NB4 (cell line): ENCODE results near the gene BHLHA9.

Source experiments
- DNase-seq: peaks from one replicate; pipeline ENCODE4 v3.0.0; 2010; ENCODE audit warnings: low read depth
- H3K4me3 ChIP-seq: one replicate; pipeline ENCODE4 v1.5.1; 2011; ENCODE audit warnings: mild to moderate bottlenecking, low read depth, low read length, moderate library complexity
- MYC ChIP-seq: IDR thresholded peaks from 2 replicates; pipeline ENCODE4 v1.6.1; 2011; ENCODE audit warnings: low read depth, low read length
- POLR2A ChIP-seq: IDR thresholded peaks from 2 replicates; pipeline ENCODE4 v1.6.1; 2011; ENCODE audit warnings: mild to moderate bottlenecking; ENCODE audit not compliant: insufficient read length; ENCODE audit errors: extremely low read depth
- TF ChIP-seq, protein P1 (sequence below): IDR thresholded peaks from one replicate; pipeline ENCODE4 v1.5.1; 2012; ENCODE audit warnings: low read depth, low read length
- TF ChIP-seq, protein P2 (sequence below): IDR thresholded peaks from 2 replicates; pipeline ENCODE4 v1.6.1; 2011; ENCODE audit warnings: low read depth, low read length

Gene BHLHA9

DNA sequence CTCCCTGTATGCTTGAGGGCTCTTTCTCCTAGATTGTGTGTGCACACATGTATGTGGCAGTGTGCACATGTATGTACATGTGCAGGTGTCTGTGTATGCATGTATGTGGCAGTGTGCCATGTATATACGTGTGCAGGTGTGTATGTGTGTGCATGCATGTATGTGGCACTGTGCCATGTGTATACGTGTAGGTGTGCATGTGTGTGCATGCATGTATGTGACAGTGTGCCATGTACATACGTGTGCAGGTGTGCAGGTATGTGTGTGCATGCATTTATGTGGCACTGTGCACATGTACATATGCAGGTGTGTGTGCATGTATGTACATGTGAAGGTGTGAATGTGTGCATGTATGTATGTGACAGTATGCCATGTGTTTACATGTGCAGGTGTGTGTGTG, 43.9 kb upstream of the BHLHA9 start:
- no peak for DNase-seq
- TF ChIP-seq MYC (no peak), POLR2A (no peak)
- TF ChIP-seq, protein P1, sequence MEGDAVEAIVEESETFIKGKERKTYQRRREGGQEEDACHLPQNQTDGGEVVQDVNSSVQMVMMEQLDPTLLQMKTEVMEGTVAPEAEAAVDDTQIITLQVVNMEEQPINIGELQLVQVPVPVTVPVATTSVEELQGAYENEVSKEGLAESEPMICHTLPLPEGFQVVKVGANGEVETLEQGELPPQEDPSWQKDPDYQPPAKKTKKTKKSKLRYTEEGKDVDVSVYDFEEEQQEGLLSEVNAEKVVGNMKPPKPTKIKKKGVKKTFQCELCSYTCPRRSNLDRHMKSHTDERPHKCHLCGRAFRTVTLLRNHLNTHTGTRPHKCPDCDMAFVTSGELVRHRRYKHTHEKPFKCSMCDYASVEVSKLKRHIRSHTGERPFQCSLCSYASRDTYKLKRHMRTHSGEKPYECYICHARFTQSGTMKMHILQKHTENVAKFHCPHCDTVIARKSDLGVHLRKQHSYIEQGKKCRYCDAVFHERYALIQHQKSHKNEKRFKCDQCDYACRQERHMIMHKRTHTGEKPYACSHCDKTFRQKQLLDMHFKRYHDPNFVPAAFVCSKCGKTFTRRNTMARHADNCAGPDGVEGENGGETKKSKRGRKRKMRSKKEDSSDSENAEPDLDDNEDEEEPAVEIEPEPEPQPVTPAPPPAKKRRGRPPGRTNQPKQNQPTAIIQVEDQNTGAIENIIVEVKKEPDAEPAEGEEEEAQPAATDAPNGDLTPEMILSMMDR = no peak
- TF ChIP-seq, protein P2, sequence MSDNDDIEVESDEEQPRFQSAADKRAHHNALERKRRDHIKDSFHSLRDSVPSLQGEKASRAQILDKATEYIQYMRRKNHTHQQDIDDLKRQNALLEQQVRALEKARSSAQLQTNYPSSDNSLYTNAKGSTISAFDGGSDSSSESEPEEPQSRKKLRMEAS = no peak
- no peak overlapping the region for H3K4me3 ChIP-seq

DNA sequence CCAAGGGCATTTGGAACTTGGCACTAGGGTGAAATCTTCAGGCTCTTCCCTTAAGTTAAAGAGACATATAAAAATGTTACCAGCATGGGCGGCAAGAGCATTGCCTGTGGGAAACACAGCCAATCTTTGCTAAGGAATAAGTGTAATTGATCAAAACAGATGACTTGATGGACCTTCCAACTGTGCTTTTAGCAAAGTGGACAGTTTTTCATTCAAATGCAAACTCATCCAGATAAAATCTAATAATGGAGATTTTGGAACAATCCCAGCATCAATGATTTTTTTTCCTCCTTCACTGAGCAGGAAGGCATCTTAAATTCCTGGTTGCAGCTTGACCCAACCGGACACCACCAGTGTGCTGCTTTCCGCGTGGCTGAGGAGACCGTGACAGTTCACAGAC, 42.9 kb upstream of the BHLHA9 start:
- TF ChIP-seq, protein P1 = no peak
- TF ChIP-seq, protein P2 = no peak
- no peak for TF ChIP-seq MYC
- TF ChIP-seq POLR2A = no peak
- DNase-seq = no peak
- H3K4me3 ChIP-seq = peak overlapping the region; percentile 67

DNA sequence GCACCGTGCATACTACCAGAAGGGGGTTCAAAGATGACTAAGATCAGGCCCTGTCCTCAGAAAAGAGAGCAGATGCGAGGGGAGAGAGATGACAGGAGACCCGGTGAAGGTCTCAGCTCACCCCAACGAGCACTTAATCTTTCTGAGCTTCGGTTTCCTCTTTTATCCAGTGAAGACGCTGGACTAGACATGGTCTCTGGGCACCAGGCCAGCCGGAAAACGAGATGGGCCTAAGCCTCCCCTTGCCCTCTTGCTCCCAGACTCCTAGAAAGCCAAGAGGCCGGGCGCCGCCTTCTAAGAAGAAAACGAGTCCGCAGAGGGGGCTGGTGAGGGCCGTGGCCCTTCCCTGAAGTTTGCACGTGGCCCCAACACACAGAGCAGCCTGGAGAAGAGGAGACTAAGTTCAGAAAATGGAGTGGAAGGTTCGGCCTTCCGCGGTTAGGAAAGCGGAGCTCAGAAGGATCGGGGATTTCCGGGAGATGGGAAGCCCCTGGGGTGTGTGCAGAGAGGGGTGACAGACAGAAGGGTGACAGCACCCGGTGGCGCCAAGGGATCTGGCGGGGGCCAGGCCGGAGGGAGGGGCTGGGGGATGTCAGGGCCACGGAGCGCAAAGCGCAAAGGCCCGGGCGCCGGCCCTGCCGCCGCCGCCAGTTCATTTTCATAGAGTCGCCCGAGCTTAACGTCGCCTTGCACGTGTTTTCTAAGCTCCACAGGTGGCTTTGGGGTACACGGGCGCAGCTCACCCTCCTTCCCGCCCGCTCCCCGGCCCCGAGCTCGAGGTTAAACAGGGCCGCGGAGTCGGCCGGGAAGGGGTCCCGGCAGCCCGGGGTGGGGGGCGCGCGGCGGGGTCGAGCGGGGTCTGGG, 42.1 kb upstream of the BHLHA9 start:
- no peak for TF ChIP-seq POLR2A
- TF ChIP-seq, protein P2 = peak; percentile 71
- peak overlapping the region; percentile 67 for H3K4me3 ChIP-seq
- DNase-seq = peak; percentile 59

DNA sequence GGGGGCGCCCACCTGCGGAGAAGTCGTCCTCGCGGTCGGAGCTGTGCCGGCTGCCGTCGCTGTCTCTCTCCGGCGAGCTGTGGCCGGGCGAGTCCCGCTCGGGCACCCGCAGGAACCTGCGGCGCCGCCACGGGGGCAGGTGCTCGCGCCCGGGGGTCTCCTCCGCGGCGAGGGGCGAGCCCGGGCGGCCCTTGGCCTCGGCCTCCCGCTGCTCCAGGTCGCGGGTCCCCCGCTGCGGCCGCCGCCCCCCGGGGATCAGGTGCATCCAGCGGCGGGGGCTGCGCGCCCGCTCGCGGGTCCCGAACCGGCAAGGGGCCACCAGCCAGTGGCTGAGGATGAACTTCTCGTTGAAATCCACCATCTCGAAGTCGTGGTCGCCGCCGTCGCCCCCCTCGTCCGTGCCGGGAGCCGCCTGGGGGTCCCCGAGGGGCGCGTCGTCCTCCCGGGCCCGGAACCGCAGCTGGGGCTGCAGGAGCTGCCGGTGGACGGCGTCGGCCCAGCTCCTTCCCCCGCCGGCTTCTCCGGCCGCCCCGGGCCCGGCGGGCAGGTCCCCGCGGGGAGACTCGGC, 41.4 kb upstream of the BHLHA9 start:
- peak overlapping the region; percentile 32 for H3K4me3 ChIP-seq

DNA sequence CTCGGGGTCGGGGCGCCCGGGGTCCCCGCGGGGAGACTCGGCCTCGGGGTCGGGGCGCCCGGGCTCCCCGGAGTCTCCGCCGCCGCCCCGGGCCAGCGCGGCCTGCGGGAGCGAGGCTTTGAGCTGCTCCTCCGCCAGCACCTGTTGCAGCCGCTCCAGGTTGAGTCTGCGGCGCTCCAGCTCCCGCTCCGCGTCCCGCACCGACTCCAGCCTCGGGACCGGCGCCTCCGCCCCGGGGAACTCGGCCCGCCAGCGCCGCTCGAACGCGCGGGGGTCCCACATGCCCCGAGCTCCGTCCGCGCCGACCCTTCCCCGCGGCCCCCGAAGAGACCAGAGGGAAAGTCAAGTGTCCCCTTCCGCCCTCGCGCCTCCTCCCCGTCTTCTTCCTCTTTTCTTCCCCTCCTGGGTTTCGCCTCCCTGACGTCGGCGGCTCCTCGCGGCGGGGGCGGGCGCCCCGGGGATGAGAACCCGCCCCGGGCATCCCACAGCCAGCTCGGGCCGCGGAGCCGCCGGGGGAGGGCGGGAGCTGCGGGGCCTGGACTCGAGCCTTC, 40.8 kb upstream of the BHLHA9 start:
- peak overlapping the region; percentile 43 for H3K4me3 ChIP-seq
- DNase-seq = peak; percentile 89
- peak; percentile 11; the same call in 1 of the 2 replicates for TF ChIP-seq MYC
- TF ChIP-seq, protein P1 = no peak
- TF ChIP-seq POLR2A = peak; percentile 56
- TF ChIP-seq, protein P2 = 0 out of 2 replicates have a peak, but pooled peaks have one; percentile 30

More for the DNA sequence above, 41.4 kb upstream of the BHLHA9 start:
- DNase-seq = peak; percentile 23
- TF ChIP-seq MYC (no peak), POLR2A (no peak)
- TF ChIP-seq, protein P2 = no peak
- TF ChIP-seq, protein P1 = no peak

DNA sequence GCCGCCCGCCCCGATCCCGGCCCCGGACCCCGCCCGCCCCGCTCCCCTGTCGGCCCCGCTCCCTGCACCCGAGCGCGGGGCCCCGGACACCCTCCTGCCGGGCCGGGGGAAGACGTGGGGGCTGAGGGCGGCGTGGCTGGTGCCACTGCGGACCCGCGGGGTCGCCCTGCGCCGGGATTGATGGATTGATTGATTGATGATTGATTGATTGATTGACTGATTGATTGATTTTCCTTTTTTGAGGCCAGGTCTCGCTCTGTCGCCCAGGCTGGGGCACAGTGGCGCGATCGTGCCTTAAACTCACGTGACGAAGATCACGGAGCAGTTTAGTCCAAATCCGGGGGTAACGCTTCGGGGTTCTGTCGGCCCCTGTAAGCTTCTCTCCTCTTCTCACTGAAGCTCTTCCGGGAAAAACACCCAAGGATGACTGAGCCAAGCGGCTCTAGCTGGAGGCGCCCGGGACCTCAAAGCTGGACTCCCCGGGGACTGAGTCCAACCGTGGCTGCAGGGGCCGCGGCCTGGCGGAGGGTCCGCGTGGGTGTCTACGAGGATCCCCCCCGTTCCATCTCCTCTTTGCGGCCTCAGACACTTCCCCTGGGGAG, 40.2 kb upstream of the BHLHA9 start:
- TF ChIP-seq MYC = no peak
- no peak for TF ChIP-seq POLR2A
- H3K4me3 ChIP-seq = peak overlapping the region; percentile 50
- peak; percentile 52 for DNase-seq
